HTR-8/SVneo (cell line): ENCODE results near the gene SMYD3.
A peak's percentile ranks its signal among the peaks of the same experiment; 100 is the strongest.

Experiments used
- DNase-seq: peaks from one replicate; pipeline ENCODE4 v3.0.0; 2011; ENCODE audit warnings: low spot score, mixed read lengths; ENCODE audit not compliant: insufficient read length
- FAIRE-seq: peaks from 2 replicates; lab custom pipeline; 2011; peaks lifted over from hg19 to GRCh38; lab: Jason Lieb, UNC

SMYD3 gene

GRCh38 chr1:246425139-246425794 lies 81.8 kb downstream of the SMYD3 start:
- FAIRE-seq (peak; percentile 13), DNase-seq (no peak)

DNA sequence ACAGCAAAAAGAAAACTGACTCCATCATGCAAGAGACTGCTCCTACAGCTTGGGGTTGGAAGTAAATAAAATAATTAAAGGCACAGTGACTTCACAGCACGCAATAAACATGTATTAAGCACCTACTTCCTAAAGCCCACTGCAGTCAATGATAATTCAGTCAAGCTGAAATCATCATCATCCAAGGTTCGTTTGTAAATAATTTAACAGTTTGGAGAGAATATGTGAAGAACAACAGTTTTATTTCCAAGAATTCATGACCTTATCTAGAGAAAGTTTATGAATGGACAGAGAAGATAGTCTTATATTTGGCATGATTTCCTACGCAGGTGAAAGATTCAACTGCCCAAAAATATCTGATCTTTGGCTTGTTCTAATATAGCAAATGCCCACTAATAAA lies 86.8 kb downstream of the SMYD3 start:
- DNase-seq (no peak), FAIRE-seq (no peak)

DNA sequence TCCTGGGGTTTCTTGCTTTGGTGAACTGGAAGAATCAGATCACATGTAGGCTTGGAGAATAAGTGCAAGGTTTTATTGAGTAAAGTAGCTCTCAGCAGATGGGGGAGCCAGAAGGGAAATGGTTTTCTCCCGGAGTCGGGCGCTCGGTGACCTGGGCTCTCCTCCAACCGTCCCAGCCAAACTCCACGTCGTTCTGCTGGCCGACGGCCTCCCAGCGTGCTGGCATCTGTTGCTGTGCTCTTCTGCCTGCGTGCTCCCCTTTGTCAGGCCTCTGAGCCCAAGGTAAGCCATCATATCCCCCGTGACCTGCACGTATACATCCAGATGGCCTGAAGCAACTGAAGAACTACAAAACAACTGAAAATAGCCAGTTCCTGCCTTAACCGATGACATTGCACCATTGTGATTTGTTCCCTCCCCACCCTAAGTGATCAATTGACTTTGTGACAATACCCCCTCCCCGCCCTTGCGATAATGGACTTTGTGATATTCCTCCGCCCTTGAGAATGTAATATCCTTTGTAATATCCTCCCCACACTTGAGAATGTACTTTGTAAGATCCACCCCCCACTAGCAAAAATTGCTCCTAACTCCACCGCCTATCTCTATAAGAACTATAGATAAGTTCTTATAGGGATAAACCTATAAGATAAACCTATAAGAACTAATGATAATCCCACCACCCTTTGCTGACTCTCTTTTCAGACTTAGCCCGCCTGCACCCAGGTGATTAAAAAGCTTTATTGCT lies 88.3 kb downstream of the SMYD3 start:
- DNase-seq (no peak), FAIRE-seq (no peak)

GRCh38 chr1:246417813-246418564 lies 89.1 kb downstream of the SMYD3 start:
- DNase-seq: no peak
- FAIRE-seq: no peak

- no peak for DNase-seq
- peak; percentile 33 for FAIRE-seq
Observed at GRCh38 chr1:246417152-246417812, 89.8 kb downstream of the SMYD3 start.

DNA sequence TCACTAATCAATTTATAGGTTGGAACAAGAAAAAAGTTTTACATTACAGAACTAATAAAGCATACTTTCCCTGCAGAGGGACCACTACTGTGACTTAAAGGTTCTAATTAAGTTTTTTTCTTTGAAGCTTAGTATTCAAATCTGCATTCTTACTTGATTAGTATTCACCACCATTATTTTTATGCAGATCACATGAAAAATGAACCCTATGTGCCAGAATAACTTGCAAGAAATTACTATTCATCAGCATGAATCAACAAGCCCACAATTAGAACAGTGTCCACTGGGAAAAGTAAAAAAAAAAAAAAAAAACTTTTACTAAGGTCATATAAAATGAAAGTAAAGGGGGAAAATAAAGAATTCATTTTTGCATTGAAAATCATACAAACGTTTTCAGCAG lies 90.8 kb downstream of the SMYD3 start:
- DNase-seq (no peak), FAIRE-seq (no peak)

DNA sequence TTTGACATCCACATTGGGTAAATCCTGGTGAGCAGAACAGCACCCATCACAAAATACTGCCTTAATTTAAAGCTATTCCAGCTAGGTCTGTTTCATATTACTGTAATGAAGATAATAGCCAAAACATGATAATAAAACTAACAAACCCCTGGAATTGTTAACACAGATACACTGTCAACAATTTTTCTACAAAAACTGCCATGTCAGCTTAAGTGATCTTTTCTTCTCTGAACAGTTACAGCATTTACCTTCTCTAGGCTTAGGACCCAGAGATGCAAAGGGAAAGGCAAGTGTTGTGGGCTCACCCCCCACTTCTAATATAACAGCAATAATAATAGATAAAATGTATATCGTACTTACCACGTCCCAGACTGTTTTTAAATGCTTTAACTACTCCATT lies 92.1 kb downstream of the SMYD3 start:
- no peak for DNase-seq
- no peak for FAIRE-seq

GRCh38 chr1:246413430-246413829 lies 93.6 kb downstream of the SMYD3 start:
- FAIRE-seq (no peak), DNase-seq (no peak)

GRCh38 chr1:246404078-246404477 lies 103.0 kb downstream of the SMYD3 start:
- DNase-seq: no peak
- FAIRE-seq: no peak

GRCh38 chr1:246398126-246398813 lies 108.8 kb downstream of the SMYD3 start:
- FAIRE-seq: no peak
- no peak for DNase-seq

DNA sequence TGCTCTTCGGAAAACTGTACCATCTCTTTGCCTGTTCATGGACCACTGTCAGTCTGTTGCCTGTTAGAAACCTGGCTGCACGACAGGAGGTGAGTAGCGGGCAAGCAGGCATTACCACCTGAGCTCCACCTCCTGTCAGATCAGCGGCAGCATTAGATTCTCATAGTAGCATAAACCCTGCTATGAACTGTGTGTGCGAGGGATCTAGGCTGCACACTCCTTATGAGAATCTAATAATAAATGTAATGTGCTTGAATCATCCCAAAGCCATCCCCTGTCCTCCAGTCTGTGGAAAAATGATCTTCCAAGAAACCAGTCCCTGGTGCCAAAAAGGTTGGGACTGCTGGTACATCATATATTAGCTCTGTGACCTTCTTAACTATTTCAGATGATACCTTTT lies 110.0 kb downstream of the SMYD3 start:
- no peak for FAIRE-seq
- no peak for DNase-seq

DNA sequence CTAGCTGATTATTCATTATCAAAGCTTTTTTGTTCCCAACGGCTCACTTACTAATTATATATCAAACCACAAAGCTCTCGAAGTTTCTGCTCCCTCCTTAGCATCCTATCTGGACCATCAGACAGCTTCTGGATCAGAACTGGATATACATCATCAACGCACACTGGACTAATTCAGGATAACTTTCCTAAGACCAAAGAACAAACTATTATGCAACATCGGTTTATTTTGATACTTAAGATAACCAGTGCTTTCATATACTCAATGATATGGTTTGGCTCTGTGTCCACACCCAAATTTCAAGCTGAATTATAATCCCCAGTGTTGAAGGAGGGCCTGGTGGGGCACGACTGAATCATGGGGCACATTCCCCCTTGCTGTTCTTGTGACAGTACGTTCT lies 110.8 kb downstream of the SMYD3 start:
- FAIRE-seq (peak; percentile 62), DNase-seq (no peak)

GRCh38 chr1:246394121-246394520 lies 113.0 kb downstream of the SMYD3 start:
- FAIRE-seq (no peak), DNase-seq (no peak)

GRCh38 chr1:246390855-246391254 lies 116.2 kb downstream of the SMYD3 start:
- no peak for FAIRE-seq
- no peak for DNase-seq

- FAIRE-seq: no peak
- DNase-seq: no peak
Observed at GRCh38 chr1:246384616-246385015, 122.5 kb downstream of the SMYD3 start.

GRCh38 chr1:246383791-246384190 lies 123.3 kb downstream of the SMYD3 start:
- no peak for FAIRE-seq
- DNase-seq: no peak

DNA sequence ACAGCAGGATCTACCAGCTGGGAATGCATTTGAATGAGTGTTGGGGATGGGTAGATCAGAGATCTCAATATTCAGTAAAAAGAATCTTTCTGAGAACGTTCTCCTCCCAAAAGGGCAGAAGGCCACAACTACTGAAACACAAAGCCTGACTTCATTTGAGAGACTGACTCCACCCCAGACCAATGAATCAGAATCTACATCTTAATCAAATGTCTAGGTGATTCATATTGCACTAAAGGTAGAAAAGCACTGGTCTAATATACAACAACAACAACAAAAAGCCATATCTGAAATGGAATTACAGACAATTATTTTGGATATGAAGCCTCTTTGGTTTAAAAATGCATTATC lies 123.9 kb downstream of the SMYD3 start:
- FAIRE-seq: no peak
- DNase-seq: no peak

- no peak for FAIRE-seq
Observed at GRCh38 chr1:246382589-246383238, 124.4 kb downstream of the SMYD3 start.

GRCh38 chr1:246381452-246381851 lies 125.6 kb downstream of the SMYD3 start:
- DNase-seq: no peak
- FAIRE-seq: no peak

More at GRCh38 chr1:246382589-246383238, 124.4 kb downstream of the SMYD3 start:
- DNase-seq: no peak
